Hepatocyte (in vitro differentiated cells): Measurements from ENCODE around the gene CCDC24. TPM values are rescaled to one million over a fixed set of nuclear protein-coding genes. Genes with fewer than 3 reads are reported as not detected.
A peak's percentile ranks its signal among the peaks of the same experiment; 100 is the strongest.

ENCODE experiments used
- DNase-seq: peaks from one replicate; pipeline ENCODE4 v3.0.0-alpha.2; 2016; ENCODE audit warnings: low spot score
- H2AFZ ChIP-seq: fragments of 200-600 bp; sonication (generic); 2 replicates; pipeline ENCODE4 v1.6.0; 2016; ENCODE audit warnings: antibody characterized with exemption, mild to moderate bottlenecking
- H3K27ac ChIP-seq: fragments of 200-600 bp; sonication (generic); 2 replicates; pipeline ENCODE4 v1.5.1; 2016; ENCODE audit warnings: mild to moderate bottlenecking
- H3K27me3 ChIP-seq: fragments of 200-600 bp; sonication (generic); 2 replicates; pipeline ENCODE4 v1.6.1; 2016
- H3K36me3 ChIP-seq: fragments of 200-600 bp; sonication (generic); replicated peaks from 2 replicates; pipeline ENCODE4 v1.5.1; 2016; ENCODE audit warnings: low read depth; ENCODE audit not compliant: insufficient read depth
- H3K4me1 ChIP-seq: fragments of 200-600 bp; sonication (generic); 2 replicates; pipeline ENCODE4 v1.5.1; 2016; ENCODE audit warnings: mild to moderate bottlenecking, moderate library complexity; ENCODE audit not compliant: insufficient read depth
- H3K4me2 ChIP-seq: fragments of 200-600 bp; sonication (generic); 2 replicates; pipeline ENCODE4 v1.6.0; 2016
- H3K4me3 ChIP-seq: fragments of 200-600 bp; sonication (generic); 2 replicates; pipeline ENCODE4 v1.5.1; 2016; ENCODE audit warnings: mild to moderate bottlenecking
- H3K79me2 ChIP-seq: fragments of 200-600 bp; sonication (generic); 2 replicates; pipeline ENCODE4 v1.6.0; 2017; ENCODE audit warnings: mild to moderate bottlenecking
- H3K9me2 ChIP-seq: fragments of 200-600 bp; sonication (generic); replicated peaks from 2 replicates; pipeline ENCODE4 v1.6.0; 2017; ENCODE audit warnings: mild to moderate bottlenecking; ENCODE audit not compliant: insufficient read depth
- H3K9me3 ChIP-seq: fragments of 200-600 bp; sonication (generic); 2 replicates; pipeline ENCODE4 v1.5.1; 2016; ENCODE audit warnings: low read depth, mild to moderate bottlenecking
- H4K20me1 ChIP-seq: fragments of 200-600 bp; sonication (generic); 2 replicates; pipeline ENCODE4 v1.6.0; 2016; ENCODE audit warnings: mild to moderate bottlenecking; ENCODE audit not compliant: insufficient read depth, poor library complexity, severe bottlenecking
- CTCF ChIP-seq: fragments of 200-600 bp; sonication (generic); IDR thresholded peaks from 2 replicates; pipeline ENCODE4 v1.5.1; 2016; ENCODE audit warnings: antibody characterized with exemption, mild to moderate bottlenecking; ENCODE audit not compliant: poor library complexity
- EZH2 ChIP-seq: fragments of 200-600 bp; sonication (generic); IDR thresholded peaks from 2 replicates; pipeline ENCODE4 v1.6.1; 2016; ENCODE audit warnings: antibody characterized with exemption, mild to moderate bottlenecking, borderline replicate concordance
- EZH2phosphoT487 ChIP-seq: fragments of 200-600 bp; sonication (generic); IDR thresholded peaks from one replicate; pipeline ENCODE4 v1.6.1; 2018; ENCODE audit warnings: antibody characterized with exemption, mild to moderate bottlenecking, low read depth, moderate library complexity; ENCODE audit not compliant: unreplicated experiment, severe bottlenecking
- WGBS: methylation state at CpG from one replicate; pipeline ENCODE4 v1.1.6; 2016; ENCODE audit warnings: low lambda C conversion rate; ENCODE audit errors: missing lambda C conversion rate; 5-methylcytosine and 5-hydroxymethylcytosine counted together
- polyA plus RNA-seq: library from polyadenylated mRNA; unstranded; fragments of >200 nt; fragmentation: Nextera tagmentation; extraction: Ambion mirVana; gene quantifications from 2 replicates; pipeline ENCODE4 v1.2.1, GENCODE V29; 2016
- total RNA-seq: library from RNA; depleted of rRNA; stranded (reverse); fragments of >200 nt; gene quantifications from 2 replicates; pipeline ENCODE4 v1.2.3, GENCODE V29; 2014

The CCDC24 gene
- total and polyA plus RNA-seq, 2 experiments from 2014 or later, result 13.2 to 23.7 TPM

GRCh38 chr1:43994071-43994470, 2.7 kb downstream of the CCDC24 start:
- Histone ChIP-seq H3K36me3 (no peaks in the 10 kb centered on the region), H4K20me1 (no peaks in the 10 kb centered on the region), H3K9me2 (no peaks in the 10 kb centered on the region), H3K4me3 (no peak overlapping the region), H3K9me3 (no peaks in the 10 kb centered on the region), H3K79me2 (peaks cover 5% of the 10 kb centered on the region), H3K4me2 (no peak overlapping the region), H3K27ac (no peak overlapping the region), H3K4me1 (peaks cover 13% of the 10 kb centered on the region), H3K27me3 (no peaks in the 10 kb centered on the region), H2AFZ (no peak overlapping the region)
- DNase-seq, result no peak
- 94% methylated on average over 7 of the region's 7 CpGs for WGBS
- TF ChIP-seq EZH2phosphoT487, result no peak
- no peak for TF ChIP-seq EZH2
- TF ChIP-seq CTCF, result no peak

GRCh38 chr1:43994794-43995790, 3.7 kb downstream of the CCDC24 start:
- H3K4me2 ChIP-seq, result no peak overlapping the region
- DNase-seq, result peak; percentile 69
- TF ChIP-seq EZH2phosphoT487 (no peak), CTCF (peak; percentile 42), EZH2 (no peak)
- no peaks in the 10 kb centered on the region for H3K9me3 ChIP-seq
- H3K4me3 ChIP-seq, result no peak overlapping the region
- WGBS, result 81% methylated on average over 15 of the region's 15 CpGs
- H3K27me3 ChIP-seq, result no peaks in the 10 kb centered on the region
- H3K36me3 ChIP-seq, result no peaks in the 10 kb centered on the region
- H3K79me2 ChIP-seq, result peaks cover 5% of the 10 kb centered on the region
- H2AFZ ChIP-seq, result no peak overlapping the region
- H3K9me2 ChIP-seq, result no peaks in the 10 kb centered on the region
- no peak overlapping the region for H3K27ac ChIP-seq
- peaks cover 13% of the 10 kb centered on the region for H3K4me1 ChIP-seq
- no peaks in the 10 kb centered on the region for H4K20me1 ChIP-seq

GRCh38 chr1:43995984-43996732, 4.8 kb downstream of the CCDC24 start:
- no peak for DNase-seq
- H3K9me2 ChIP-seq, result no peaks in the 10 kb centered on the region

More at GRCh38 chr1:43995984-43996732, 4.8 kb downstream of the CCDC24 start:
- 85% methylated on average over 21 of the region's 21 CpGs for WGBS
- no peak overlapping the region for H3K4me3 ChIP-seq
- no peak overlapping the region for H3K4me2 ChIP-seq
- H2AFZ ChIP-seq, result no peak overlapping the region
- no peaks in the 10 kb centered on the region for H3K36me3 ChIP-seq
- no peaks in the 10 kb centered on the region for H3K27me3 ChIP-seq
- no peaks in the 10 kb centered on the region for H4K20me1 ChIP-seq
- no peak overlapping the region for H3K27ac ChIP-seq
- H3K4me1 ChIP-seq, result peaks cover 13% of the 10 kb centered on the region
- no peaks in the 10 kb centered on the region for H3K9me3 ChIP-seq
- peaks cover 5% of the 10 kb centered on the region for H3K79me2 ChIP-seq
- TF ChIP-seq EZH2 (no peak), EZH2phosphoT487 (no peak), CTCF (no peak)
